ENCODE results near the gene SLC16A5.

DNA sequence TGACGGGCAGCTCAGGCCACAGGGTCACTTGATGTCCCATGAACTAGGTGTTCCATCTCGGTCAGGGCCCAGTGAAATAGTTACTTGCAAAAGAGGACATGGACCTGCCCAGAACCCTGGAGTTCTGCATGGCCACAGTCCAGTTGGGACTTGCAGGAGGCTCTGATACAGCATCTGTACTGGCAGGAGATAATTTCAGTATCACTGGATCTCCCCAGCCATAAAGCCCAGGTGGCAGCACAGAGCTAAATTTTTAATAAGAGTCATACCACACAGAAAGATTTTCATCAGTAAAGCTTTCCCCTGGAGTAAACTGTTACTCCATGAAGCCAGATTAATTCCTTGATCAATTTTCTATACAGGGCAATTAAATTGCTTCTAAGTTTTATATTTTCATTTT is 18.0 kb upstream of the SLC16A5 start:
- TF ChIP-seq, protein P1, sequence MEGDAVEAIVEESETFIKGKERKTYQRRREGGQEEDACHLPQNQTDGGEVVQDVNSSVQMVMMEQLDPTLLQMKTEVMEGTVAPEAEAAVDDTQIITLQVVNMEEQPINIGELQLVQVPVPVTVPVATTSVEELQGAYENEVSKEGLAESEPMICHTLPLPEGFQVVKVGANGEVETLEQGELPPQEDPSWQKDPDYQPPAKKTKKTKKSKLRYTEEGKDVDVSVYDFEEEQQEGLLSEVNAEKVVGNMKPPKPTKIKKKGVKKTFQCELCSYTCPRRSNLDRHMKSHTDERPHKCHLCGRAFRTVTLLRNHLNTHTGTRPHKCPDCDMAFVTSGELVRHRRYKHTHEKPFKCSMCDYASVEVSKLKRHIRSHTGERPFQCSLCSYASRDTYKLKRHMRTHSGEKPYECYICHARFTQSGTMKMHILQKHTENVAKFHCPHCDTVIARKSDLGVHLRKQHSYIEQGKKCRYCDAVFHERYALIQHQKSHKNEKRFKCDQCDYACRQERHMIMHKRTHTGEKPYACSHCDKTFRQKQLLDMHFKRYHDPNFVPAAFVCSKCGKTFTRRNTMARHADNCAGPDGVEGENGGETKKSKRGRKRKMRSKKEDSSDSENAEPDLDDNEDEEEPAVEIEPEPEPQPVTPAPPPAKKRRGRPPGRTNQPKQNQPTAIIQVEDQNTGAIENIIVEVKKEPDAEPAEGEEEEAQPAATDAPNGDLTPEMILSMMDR (IDR thresholded peaks at IDR 0.05), result peak; percentile 37 to 52 (median 43)
- no peak for TF ChIP-seq POLR2A (IDR thresholded peaks at IDR 0.05)
